PFSK-1 (cell line): ENCODE data around the gene PHLPP1.

Experiments used
- FOXP2 ChIP-seq: optimal IDR thresholded peaks from 2 replicates; pipeline ENCODE3; 2011; ENCODE audit warnings: borderline replicate concordance, control low read depth, inconsistent platforms; ENCODE audit not compliant: insufficient read depth; ENCODE audit errors: extremely low read length, extremely low read depth
- POLR2AphosphoS5 ChIP-seq: IDR thresholded peaks from 2 replicates; pipeline ENCODE4 v1.6.1; 2012; ENCODE audit warnings: low read depth, mild to moderate bottlenecking, control low read depth, low read length, moderate library complexity
- SIN3A ChIP-seq: IDR thresholded peaks from 2 replicates; pipeline ENCODE4 v1.6.1; 2012; ENCODE audit warnings: mild to moderate bottlenecking, low read length, moderate library complexity, borderline replicate concordance; ENCODE audit not compliant: insufficient read depth
- TAF1 ChIP-seq: IDR thresholded peaks from 2 replicates; pipeline ENCODE4 v1.6.1; 2012; ENCODE audit warnings: low read length, control low read depth, borderline replicate concordance; ENCODE audit not compliant: insufficient read depth
- TF ChIP-seq, protein P1 (sequence below), 2 experiments: IDR thresholded peaks; 2 replicates each; pipeline versions ENCODE4 v1.6.1 to v1.8.0; 2011 to 2012; ENCODE audit warnings: low read depth in 2 of 2, low read length in 2 of 2, control low read depth in 1 of 2, inconsistent platforms in 1 of 2, mild to moderate bottlenecking in 1 of 2, moderate library complexity in 1 of 2; ENCODE audit not compliant: insufficient read depth in 1 of 2

Gene PHLPP1

GRCh38 chr18:62933261-62933887 lies 218.0 kb downstream of the PHLPP1 start:
- no peak for TF ChIP-seq FOXP2
- TF ChIP-seq, protein P1, sequence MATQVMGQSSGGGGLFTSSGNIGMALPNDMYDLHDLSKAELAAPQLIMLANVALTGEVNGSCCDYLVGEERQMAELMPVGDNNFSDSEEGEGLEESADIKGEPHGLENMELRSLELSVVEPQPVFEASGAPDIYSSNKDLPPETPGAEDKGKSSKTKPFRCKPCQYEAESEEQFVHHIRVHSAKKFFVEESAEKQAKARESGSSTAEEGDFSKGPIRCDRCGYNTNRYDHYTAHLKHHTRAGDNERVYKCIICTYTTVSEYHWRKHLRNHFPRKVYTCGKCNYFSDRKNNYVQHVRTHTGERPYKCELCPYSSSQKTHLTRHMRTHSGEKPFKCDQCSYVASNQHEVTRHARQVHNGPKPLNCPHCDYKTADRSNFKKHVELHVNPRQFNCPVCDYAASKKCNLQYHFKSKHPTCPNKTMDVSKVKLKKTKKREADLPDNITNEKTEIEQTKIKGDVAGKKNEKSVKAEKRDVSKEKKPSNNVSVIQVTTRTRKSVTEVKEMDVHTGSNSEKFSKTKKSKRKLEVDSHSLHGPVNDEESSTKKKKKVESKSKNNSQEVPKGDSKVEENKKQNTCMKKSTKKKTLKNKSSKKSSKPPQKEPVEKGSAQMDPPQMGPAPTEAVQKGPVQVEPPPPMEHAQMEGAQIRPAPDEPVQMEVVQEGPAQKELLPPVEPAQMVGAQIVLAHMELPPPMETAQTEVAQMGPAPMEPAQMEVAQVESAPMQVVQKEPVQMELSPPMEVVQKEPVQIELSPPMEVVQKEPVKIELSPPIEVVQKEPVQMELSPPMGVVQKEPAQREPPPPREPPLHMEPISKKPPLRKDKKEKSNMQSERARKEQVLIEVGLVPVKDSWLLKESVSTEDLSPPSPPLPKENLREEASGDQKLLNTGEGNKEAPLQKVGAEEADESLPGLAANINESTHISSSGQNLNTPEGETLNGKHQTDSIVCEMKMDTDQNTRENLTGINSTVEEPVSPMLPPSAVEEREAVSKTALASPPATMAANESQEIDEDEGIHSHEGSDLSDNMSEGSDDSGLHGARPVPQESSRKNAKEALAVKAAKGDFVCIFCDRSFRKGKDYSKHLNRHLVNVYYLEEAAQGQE (IDR thresholded peaks at IDR 0.05; ENCODE audit: insufficient read depth in 1 of 2, low read depth in 2 of 2, low read length in 2 of 2) = no peak

GRCh38 chr18:62935994-62936393 lies 220.7 kb downstream of the PHLPP1 start:
- TF ChIP-seq TAF1 = no peak
- TF ChIP-seq, protein P1 (IDR thresholded peaks at IDR 0.05; ENCODE audit: insufficient read depth in 1 of 2, low read depth in 2 of 2, low read length in 2 of 2) = no peak
- TF ChIP-seq POLR2AphosphoS5 = no peak
- no peak for TF ChIP-seq SIN3A
- no peak for TF ChIP-seq FOXP2

- TF ChIP-seq TAF1 (no peak), SIN3A (no peak), POLR2AphosphoS5 (no peak), FOXP2 (no peak)
- TF ChIP-seq, protein P1 (IDR thresholded peaks at IDR 0.05; ENCODE audit: insufficient read depth in 1 of 2, low read depth in 2 of 2, low read length in 2 of 2) = no peak
These were observed 221.7 kb downstream of the PHLPP1 start for GRCh38 chr18:62937065-62937464.

DNA sequence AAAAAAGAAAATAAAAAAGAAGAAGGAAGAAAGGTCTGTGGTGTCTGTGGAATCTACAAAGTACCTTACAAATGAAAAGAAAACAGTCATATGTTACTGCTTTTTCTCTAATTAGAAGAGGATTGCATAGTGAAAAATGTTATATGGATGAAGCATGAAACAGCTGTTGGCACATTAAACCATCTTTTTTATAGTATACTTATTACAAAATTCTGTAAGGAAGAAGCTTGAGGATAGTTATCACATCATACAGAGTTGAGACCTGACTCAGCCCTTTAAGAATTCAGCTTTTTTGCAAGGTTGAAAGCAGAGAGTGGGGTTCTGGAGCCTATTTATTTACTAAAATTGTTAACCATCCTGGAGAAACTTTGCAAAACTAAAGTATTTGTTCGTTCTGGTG lies 222.7 kb downstream of the PHLPP1 start:
- TF ChIP-seq, protein P1 (IDR thresholded peaks at IDR 0.05; ENCODE audit: insufficient read depth in 1 of 2, low read depth in 2 of 2, low read length in 2 of 2) = no peak
- TF ChIP-seq SIN3A = no peak
- TF ChIP-seq FOXP2 = no peak
- no peak for TF ChIP-seq TAF1
- TF ChIP-seq POLR2AphosphoS5 = no peak

- TF ChIP-seq SIN3A (no peak), POLR2AphosphoS5 (no peak), TAF1 (no peak), FOXP2 (no peak)
These were observed 223.1 kb downstream of the PHLPP1 start for GRCh38 chr18:62938487-62938886.
